ENCODE data around the gene PDIA5.

The PDIA5 gene

GRCh38 chr3:123053107-123053506 lies 13.7 kb upstream of the PDIA5 start:
- H3K27me3 Mint-ChIP-seq, result peaks cover 15% of the 10 kb centered on the region
- ATAC-seq (ENCODE audit: low read depth), result no peak

GRCh38 chr3:123054109-123054778 lies 12.6 kb upstream of the PDIA5 start:
- Mint-ChIP-seq H3K36me3 (no peaks in the 10 kb centered on the region), H3K4me3 (no peak overlapping the region)

More at GRCh38 chr3:123053107-123053506, 13.7 kb upstream of the PDIA5 start:
- no peaks in the 10 kb centered on the region for H3K9me3 Mint-ChIP-seq
- H3K36me3 Mint-ChIP-seq, result no peaks in the 10 kb centered on the region
- DNase-seq (ENCODE audit: low spot score in 2 of 2), result no peak
- no peaks in the 10 kb centered on the region for H3K4me1 Mint-ChIP-seq
- no peak overlapping the region for H3K4me3 Mint-ChIP-seq
- no peak overlapping the region for H3K27ac Mint-ChIP-seq

DNA sequence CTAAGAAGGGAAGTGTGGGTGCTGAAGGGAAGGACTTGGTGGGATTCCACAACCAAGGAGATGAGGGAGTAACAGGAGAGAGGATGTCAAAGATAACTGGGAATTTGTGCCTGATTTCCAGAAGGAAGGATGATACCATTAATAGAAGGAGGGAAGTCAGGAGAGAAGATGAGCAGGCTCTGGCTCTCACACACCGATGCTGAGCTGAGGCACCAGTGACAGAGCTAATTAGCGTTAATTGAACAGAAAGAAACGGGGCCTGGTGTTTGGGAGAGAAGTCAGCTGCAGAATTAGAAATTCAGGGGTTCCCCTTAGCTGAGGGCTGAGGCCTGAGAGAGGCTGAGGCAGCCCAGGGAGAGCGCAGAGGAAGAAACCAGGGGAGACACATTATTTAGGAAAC lies 11.9 kb upstream of the PDIA5 start:
- no peak for DNase-seq (ENCODE audit: low spot score in 2 of 2)
- no peaks in the 10 kb centered on the region for H3K4me1 Mint-ChIP-seq
- H3K4me3 Mint-ChIP-seq, result no peak overlapping the region
- peaks cover 13% of the 10 kb centered on the region for H3K27me3 Mint-ChIP-seq
- no peak overlapping the region for H3K27ac Mint-ChIP-seq
- no peaks in the 10 kb centered on the region for H3K36me3 Mint-ChIP-seq
- ATAC-seq (ENCODE audit: low read depth), result no peak
- H3K9me3 Mint-ChIP-seq, result no peaks in the 10 kb centered on the region

More at GRCh38 chr3:123054109-123054778, 12.6 kb upstream of the PDIA5 start:
- Mint-ChIP-seq H3K9me3 (no peaks in the 10 kb centered on the region), H3K27me3 (peaks cover 15% of the 10 kb centered on the region), H3K27ac (no peak overlapping the region), H3K4me1 (no peaks in the 10 kb centered on the region)
- DNase-seq (ENCODE audit: low spot score in 2 of 2), result no peak
- no peak for ATAC-seq (ENCODE audit: low read depth)

- H3K4me1 Mint-ChIP-seq, result no peaks in the 10 kb centered on the region
- H3K9me3 Mint-ChIP-seq, result peaks cover 1% of the 10 kb centered on the region
- ATAC-seq (ENCODE audit: low read depth) (no peak), DNase-seq (ENCODE audit: low spot score in 2 of 2) (no peak)
- H3K27me3 Mint-ChIP-seq, result peaks cover 13% of the 10 kb centered on the region
- H3K27ac Mint-ChIP-seq, result no peak overlapping the region
- H3K36me3 Mint-ChIP-seq, result no peaks in the 10 kb centered on the region
- H3K4me3 Mint-ChIP-seq, result no peak overlapping the region
Measured at GRCh38 chr3:123055352-123055751, 11.5 kb upstream of the PDIA5 start.

- no peak overlapping the region for H3K27ac Mint-ChIP-seq
- peaks cover 1% of the 10 kb centered on the region for H3K9me3 Mint-ChIP-seq
- ATAC-seq (ENCODE audit: low read depth), result no peak
- no peak for DNase-seq (ENCODE audit: low spot score in 2 of 2)
- H3K4me1 Mint-ChIP-seq, result no peaks in the 10 kb centered on the region
- no peaks in the 10 kb centered on the region for H3K36me3 Mint-ChIP-seq
- peaks cover 7% of the 10 kb centered on the region for H3K27me3 Mint-ChIP-seq
- H3K4me3 Mint-ChIP-seq, result no peak overlapping the region
Measured at GRCh38 chr3:123058505-123058904, 8.3 kb upstream of the PDIA5 start.

- no peak overlapping the region for H3K4me3 Mint-ChIP-seq
- H3K4me1 Mint-ChIP-seq, result no peaks in the 10 kb centered on the region
- ATAC-seq (ENCODE audit: low read depth) (no peak), DNase-seq (ENCODE audit: low spot score in 2 of 2) (no peak)
- peaks cover 3% of the 10 kb centered on the region for H3K27me3 Mint-ChIP-seq
- H3K9me3 Mint-ChIP-seq, result peaks cover 1% of the 10 kb centered on the region
- H3K36me3 Mint-ChIP-seq, result no peaks in the 10 kb centered on the region
- no peak overlapping the region for H3K27ac Mint-ChIP-seq
Measured at GRCh38 chr3:123060054-123060453, 6.8 kb upstream of the PDIA5 start.

- peaks cover 1% of the 10 kb centered on the region for H3K9me3 Mint-ChIP-seq
- H3K36me3 Mint-ChIP-seq, result no peaks in the 10 kb centered on the region
- no peaks in the 10 kb centered on the region for H3K27me3 Mint-ChIP-seq
- peaks cover 2% of the 10 kb centered on the region for H3K4me1 Mint-ChIP-seq
- H3K4me3 Mint-ChIP-seq, result no peak overlapping the region
- DNase-seq (ENCODE audit: low spot score in 2 of 2) (no peak), ATAC-seq (ENCODE audit: low read depth) (no peak)
- H3K27ac Mint-ChIP-seq, result no peak overlapping the region
Measured at GRCh38 chr3:123061856-123062255, 5.0 kb upstream of the PDIA5 start.

- no peaks in the 10 kb centered on the region for H3K27me3 Mint-ChIP-seq
- no peak overlapping the region for H3K27ac Mint-ChIP-seq
- H3K4me1 Mint-ChIP-seq, result peaks cover 7% of the 10 kb centered on the region
- no peak for ATAC-seq (ENCODE audit: low read depth)
- DNase-seq (ENCODE audit: low spot score in 2 of 2), result no peak
- peaks cover 1% of the 10 kb centered on the region for H3K9me3 Mint-ChIP-seq
- no peaks in the 10 kb centered on the region for H3K36me3 Mint-ChIP-seq
- H3K4me3 Mint-ChIP-seq, result no peak overlapping the region
Measured at GRCh38 chr3:123063034-123063433, 3.8 kb upstream of the PDIA5 start.

DNA sequence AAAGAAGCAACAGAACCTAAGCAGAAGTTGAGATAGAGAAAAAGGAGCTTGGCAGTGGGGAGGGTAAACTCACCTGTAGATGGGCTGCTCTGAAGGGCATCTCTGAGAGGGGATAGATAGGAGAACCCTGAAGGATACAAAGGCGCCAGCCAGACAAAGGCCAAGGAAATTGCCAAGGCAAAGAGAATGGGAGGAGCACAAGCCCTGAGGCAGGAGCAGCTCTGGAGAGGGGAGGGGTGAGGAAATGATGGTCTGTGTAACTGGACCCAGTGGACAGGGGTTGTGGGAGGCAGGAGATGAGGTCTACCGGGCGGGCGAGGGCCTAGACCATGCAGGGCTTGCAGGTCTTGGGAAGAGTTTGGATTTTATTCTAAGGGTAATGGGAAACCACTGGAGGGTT lies 2.3 kb upstream of the PDIA5 start:
- peaks cover 9% of the 10 kb centered on the region for H3K4me1 Mint-ChIP-seq
- ATAC-seq (ENCODE audit: low read depth) (no peak), DNase-seq (ENCODE audit: low spot score in 2 of 2) (no peak)
- H3K9me3 Mint-ChIP-seq, result peaks cover 1% of the 10 kb centered on the region
- no peak overlapping the region for H3K4me3 Mint-ChIP-seq
- no peak overlapping the region for H3K27ac Mint-ChIP-seq
- no peaks in the 10 kb centered on the region for H3K27me3 Mint-ChIP-seq
- no peaks in the 10 kb centered on the region for H3K36me3 Mint-ChIP-seq

DNA sequence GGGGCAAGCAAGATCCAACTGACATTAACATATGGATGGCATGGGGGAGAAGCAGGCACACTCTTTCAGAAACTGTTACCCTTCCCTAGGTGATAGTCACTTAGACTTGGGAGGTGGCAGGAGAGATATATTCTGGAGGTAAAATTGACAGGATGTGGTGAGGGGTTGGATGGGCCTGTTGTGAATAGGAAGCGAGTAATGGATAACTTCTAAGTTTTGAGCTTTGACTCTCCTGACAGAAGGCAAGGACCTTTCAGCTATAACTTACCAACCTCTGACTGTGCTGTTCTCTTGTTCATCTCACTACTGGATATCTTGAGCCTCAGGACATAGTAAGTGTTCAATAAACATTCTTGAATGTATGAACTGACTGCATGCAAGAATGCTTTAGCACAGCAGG lies 1.9 kb upstream of the PDIA5 start:
- H3K4me1 Mint-ChIP-seq, result peaks cover 9% of the 10 kb centered on the region
- no peak overlapping the region for H3K27ac Mint-ChIP-seq
- H3K27me3 Mint-ChIP-seq, result no peaks in the 10 kb centered on the region
- H3K9me3 Mint-ChIP-seq, result peaks cover 1% of the 10 kb centered on the region
- ATAC-seq (ENCODE audit: low read depth) (no peak), DNase-seq (ENCODE audit: low spot score in 2 of 2) (no peak)
- no peaks in the 10 kb centered on the region for H3K36me3 Mint-ChIP-seq
- no peak overlapping the region for H3K4me3 Mint-ChIP-seq

DNA sequence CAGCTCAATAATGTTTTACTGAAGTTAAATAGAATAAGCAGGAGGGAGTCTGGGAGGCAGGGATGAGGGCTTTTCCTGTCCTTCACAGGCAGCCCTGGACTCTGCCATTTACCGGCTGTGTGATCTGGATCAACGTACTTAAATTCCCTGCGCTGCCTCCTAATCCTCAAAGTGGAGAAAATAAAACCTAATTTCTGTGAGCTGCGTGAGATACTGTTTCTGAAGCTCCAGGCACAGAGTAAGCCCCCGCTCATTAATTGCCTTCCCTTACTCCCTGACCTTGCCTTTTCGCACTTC lies 278 bp upstream of the PDIA5 start:
- Mint-ChIP-seq H3K4me3 (peak overlapping the region; percentile 63), H3K36me3 (no peaks in the 10 kb centered on the region), H3K27ac (no peak overlapping the region), H3K27me3 (no peaks in the 10 kb centered on the region), H3K4me1 (peaks cover 9% of the 10 kb centered on the region), H3K9me3 (no peaks in the 10 kb centered on the region)
- DNase-seq (ENCODE audit: low spot score in 2 of 2), result no peak
- no peak for ATAC-seq (ENCODE audit: low read depth)

- Mint-ChIP-seq H3K27ac (no peak overlapping the region), H3K9me3 (no peaks in the 10 kb centered on the region), H3K4me1 (peaks cover 12% of the 10 kb centered on the region), H3K36me3 (no peaks in the 10 kb centered on the region), H3K27me3 (no peaks in the 10 kb centered on the region), H3K4me3 (peak overlapping the region; percentile 63)
- peak in 1 of 2 donors; percentile 6 for DNase-seq (ENCODE audit: low spot score in 2 of 2)
- peak; percentile 28 for ATAC-seq (ENCODE audit: low read depth)
Measured at GRCh38 chr3:123067689-123068600, 1.1 kb downstream of the PDIA5 start.

- peak overlapping the region; percentile 63 for H3K4me3 Mint-ChIP-seq
- H3K36me3 Mint-ChIP-seq, result no peaks in the 10 kb centered on the region
- H3K27ac Mint-ChIP-seq, result no peak overlapping the region
- H3K27me3 Mint-ChIP-seq, result no peaks in the 10 kb centered on the region
- H3K4me1 Mint-ChIP-seq, result peaks cover 14% of the 10 kb centered on the region
- ATAC-seq (ENCODE audit: low read depth) (no peak), DNase-seq (ENCODE audit: low spot score in 2 of 2) (no peak)
- H3K9me3 Mint-ChIP-seq, result no peaks in the 10 kb centered on the region
Measured at GRCh38 chr3:123068601-123069381, 2.0 kb downstream of the PDIA5 start.

DNA sequence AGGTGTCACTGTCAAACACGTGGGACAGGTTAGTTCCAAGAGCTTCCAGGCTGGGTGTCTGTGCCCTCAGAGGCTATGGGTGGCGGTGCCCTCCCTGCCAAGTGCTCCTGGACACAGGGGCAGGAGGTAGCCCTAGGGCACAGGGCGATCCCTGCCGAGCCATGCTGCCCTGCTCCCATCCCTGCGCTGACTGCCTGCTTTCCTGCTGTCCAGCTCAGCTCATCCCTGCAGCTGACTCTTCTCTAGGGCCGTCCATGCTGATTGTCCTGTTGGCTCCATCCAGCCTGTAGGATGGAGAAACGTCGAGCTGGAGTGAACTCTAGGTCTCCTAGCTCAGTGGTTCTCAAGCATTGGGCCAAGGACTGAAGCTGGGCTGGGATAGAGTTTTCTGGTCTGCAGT lies 3.7 kb downstream of the PDIA5 start:
- Mint-ChIP-seq H3K36me3 (no peaks in the 10 kb centered on the region), H3K9me3 (no peaks in the 10 kb centered on the region), H3K4me3 (no peak overlapping the region), H3K4me1 (peaks cover 14% of the 10 kb centered on the region), H3K27me3 (no peaks in the 10 kb centered on the region), H3K27ac (no peak overlapping the region)
- ATAC-seq (ENCODE audit: low read depth) (no peak), DNase-seq (ENCODE audit: low spot score in 2 of 2) (no peak)
